Measurements from ENCODE around the gene MRO.
"Not testable (repeated sequence)": the region's sequence is repeated elsewhere in the genome, so short reads cannot be mapped to it uniquely, and the experiment has no call there.

Gene MRO

GRCh38 chr18:50793641-50794565 lies 25.9 kb downstream of the MRO start:
- no peak overlapping the region for H3K4me3 ChIP-seq (ENCODE audit: low read depth, low read length)

- no peak overlapping the region for H3K4me3 ChIP-seq (ENCODE audit: low read depth, low read length)
Measured at GRCh38 chr18:50792885-50793284, 26.9 kb downstream of the MRO start.

GRCh38 chr18:50791599-50792438 lies 28.0 kb downstream of the MRO start:
- H3K4me3 ChIP-seq (ENCODE audit: low read depth, low read length) = no peak overlapping the region

- no peak overlapping the region for H3K4me3 ChIP-seq (ENCODE audit: low read depth, low read length)
Measured at GRCh38 chr18:50790948-50791347, 28.9 kb downstream of the MRO start.

GRCh38 chr18:50790241-50790640 lies 29.6 kb downstream of the MRO start:
- H3K4me3 ChIP-seq (ENCODE audit: low read depth, low read length) = no peak overlapping the region

- no peak overlapping the region for H3K4me3 ChIP-seq (ENCODE audit: low read depth, low read length)
Measured at GRCh38 chr18:50788284-50788683, 31.5 kb downstream of the MRO start.

- no peak overlapping the region for H3K4me3 ChIP-seq (ENCODE audit: low read depth, low read length)
Measured at GRCh38 chr18:50786864-50787263, 33.0 kb downstream of the MRO start.

- H3K4me3 ChIP-seq (ENCODE audit: low read depth, low read length) = no peak overlapping the region
Measured at GRCh38 chr18:50783553-50783952, 36.3 kb downstream of the MRO start.

- not testable (repeated sequence) for H3K4me3 ChIP-seq (ENCODE audit: low read depth, low read length)
Measured at GRCh38 chr18:50779021-50779420, 40.8 kb downstream of the MRO start.

- no peak overlapping the region for H3K4me3 ChIP-seq (ENCODE audit: low read depth, low read length)
Measured at GRCh38 chr18:50776383-50776782, 43.4 kb downstream of the MRO start.

GRCh38 chr18:50775726-50776125 lies 44.1 kb downstream of the MRO start:
- H3K4me3 ChIP-seq (ENCODE audit: low read depth, low read length) = no peak overlapping the region

GRCh38 chr18:50775207-50775606 lies 44.6 kb downstream of the MRO start:
- no peak overlapping the region for H3K4me3 ChIP-seq (ENCODE audit: low read depth, low read length)

GRCh38 chr18:50769463-50769862 lies 50.4 kb downstream of the MRO start:
- H3K4me3 ChIP-seq (ENCODE audit: low read depth, low read length) = no peak overlapping the region

GRCh38 chr18:50757358-50757757 lies 62.5 kb downstream of the MRO start:
- H3K4me3 ChIP-seq (ENCODE audit: low read depth, low read length) = no peak overlapping the region

- no peak overlapping the region for H3K4me3 ChIP-seq (ENCODE audit: low read depth, low read length)
Measured at GRCh38 chr18:50754297-50754696, 65.5 kb downstream of the MRO start.

- no peak overlapping the region for H3K4me3 ChIP-seq (ENCODE audit: low read depth, low read length)
Measured at GRCh38 chr18:50753311-50753710, 66.5 kb downstream of the MRO start.

GRCh38 chr18:50751947-50752346 lies 67.9 kb downstream of the MRO start:
- no peak overlapping the region for H3K4me3 ChIP-seq (ENCODE audit: low read depth, low read length)

- H3K4me3 ChIP-seq (ENCODE audit: low read depth, low read length) = no peak overlapping the region
Measured at GRCh38 chr18:50751490-50751889, 68.3 kb downstream of the MRO start.

- H3K4me3 ChIP-seq (ENCODE audit: low read depth, low read length) = no peak overlapping the region
Measured at GRCh38 chr18:50750546-50750945, 69.3 kb downstream of the MRO start.

- no peak overlapping the region for H3K4me3 ChIP-seq (ENCODE audit: low read depth, low read length)
Measured at GRCh38 chr18:50749945-50750344, 69.9 kb downstream of the MRO start.

- H3K4me3 ChIP-seq (ENCODE audit: low read depth, low read length) = no peak overlapping the region
Measured at GRCh38 chr18:50749421-50749820, 70.4 kb downstream of the MRO start.
